Left ventricle myocardium inferior (tissue), 1 donor: ENCODE measurements around the gene CAVIN3. TPM values are rescaled to one million over a fixed set of nuclear protein-coding genes. Genes with fewer than 3 reads are reported as not detected.

Experiments used
- DNase-seq: peaks from one replicate; pipeline ENCODE4 v3.0.0-alpha.2; 2020
- H3K27ac ChIP-seq: fragments of 200-600 bp; replicated peaks from 2 replicates; pipeline ENCODE4 v1.8.0; 2021
- H3K27me3 ChIP-seq: fragments of 200-600 bp; 2 replicates; pipeline ENCODE4 v1.8.0; 2021; ENCODE audit warnings: low read depth
- H3K36me3 ChIP-seq: fragments of 200-600 bp; 2 replicates; pipeline ENCODE4 v1.8.0; 2021
- H3K4me1 ChIP-seq: fragments of 200-600 bp; 2 replicates; pipeline ENCODE4 v1.8.0; 2021
- H3K4me3 ChIP-seq: fragments of 200-600 bp; 2 replicates; pipeline ENCODE4 v1.8.0; 2021; ENCODE audit warnings: mild to moderate bottlenecking, moderate library complexity
- H3K9me3 ChIP-seq: fragments of 200-600 bp; replicated peaks from 2 replicates; pipeline ENCODE4 v1.8.0; 2021
- intact Hi-C: fragments of 100-400 bp; cut with micrococcal nuclease; formaldehyde crosslinking; loops from one replicate; pipeline ENCODE4 v1.11.0; 2022
- total RNA-seq: library from RNA; stranded (reverse); fragmentation: NEBNext Ultra II Directional; extraction: Animal tissue kit (Norgen Biotek cat#: 25700); gene quantifications from one replicate; pipeline ENCODE4 v1.2.1, GENCODE V29; 2021
- TF ChIP-seq, protein P1 (sequence below): fragments of 200-600 bp; IDR thresholded peaks from 2 replicates; pipeline ENCODE4 v1.8.0; 2021; ENCODE audit warnings: antibody characterized with exemption, mild to moderate bottlenecking, borderline replicate concordance
- donor health status: DM: no; HTN: yes; CAD: no; lungs with severe emphysema.

Gene CAVIN3
- total RNA-seq, 1 donor from 2014 or later, result 37.1 TPM

DNA sequence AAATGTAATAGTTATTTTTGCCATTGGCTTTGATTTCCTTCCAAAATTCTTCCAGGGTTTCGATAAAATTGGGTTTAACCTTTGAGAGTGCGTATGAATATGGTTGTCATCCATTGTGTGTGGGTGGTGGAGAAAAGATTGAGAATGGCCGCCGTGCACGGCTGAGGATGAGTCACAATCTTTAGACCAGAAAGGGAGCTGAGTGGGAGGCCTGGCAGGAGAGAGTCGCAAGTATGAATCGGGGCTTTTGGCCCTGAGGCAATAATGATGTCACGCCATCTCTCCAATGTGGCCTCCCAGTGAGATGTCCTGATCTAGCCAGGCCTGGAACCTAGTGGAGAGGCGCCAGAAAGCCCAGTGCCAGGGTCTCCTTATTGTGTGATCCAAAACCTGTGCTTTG lies 36.9 kb upstream of the CAVIN3 start:
- TF ChIP-seq, protein P1, sequence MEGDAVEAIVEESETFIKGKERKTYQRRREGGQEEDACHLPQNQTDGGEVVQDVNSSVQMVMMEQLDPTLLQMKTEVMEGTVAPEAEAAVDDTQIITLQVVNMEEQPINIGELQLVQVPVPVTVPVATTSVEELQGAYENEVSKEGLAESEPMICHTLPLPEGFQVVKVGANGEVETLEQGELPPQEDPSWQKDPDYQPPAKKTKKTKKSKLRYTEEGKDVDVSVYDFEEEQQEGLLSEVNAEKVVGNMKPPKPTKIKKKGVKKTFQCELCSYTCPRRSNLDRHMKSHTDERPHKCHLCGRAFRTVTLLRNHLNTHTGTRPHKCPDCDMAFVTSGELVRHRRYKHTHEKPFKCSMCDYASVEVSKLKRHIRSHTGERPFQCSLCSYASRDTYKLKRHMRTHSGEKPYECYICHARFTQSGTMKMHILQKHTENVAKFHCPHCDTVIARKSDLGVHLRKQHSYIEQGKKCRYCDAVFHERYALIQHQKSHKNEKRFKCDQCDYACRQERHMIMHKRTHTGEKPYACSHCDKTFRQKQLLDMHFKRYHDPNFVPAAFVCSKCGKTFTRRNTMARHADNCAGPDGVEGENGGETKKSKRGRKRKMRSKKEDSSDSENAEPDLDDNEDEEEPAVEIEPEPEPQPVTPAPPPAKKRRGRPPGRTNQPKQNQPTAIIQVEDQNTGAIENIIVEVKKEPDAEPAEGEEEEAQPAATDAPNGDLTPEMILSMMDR, result no peak
- Histone ChIP-seq H3K36me3 (no peaks in the 10 kb centered on the region), H3K27me3 (no peaks in the 10 kb centered on the region), H3K4me1 (peaks cover 19% of the 10 kb centered on the region), H3K27ac (peak overlapping the region; percentile 24), H3K4me3 (no peak overlapping the region), H3K9me3 (no peaks in the 10 kb centered on the region)
- DNase-seq, result peak; percentile 53
- intact Hi-C loops, result loop anchor here (10.0 kb wide), 1 partner anchor 102 kb away; the partner anchor contains the start of gene CCKBR

DNA sequence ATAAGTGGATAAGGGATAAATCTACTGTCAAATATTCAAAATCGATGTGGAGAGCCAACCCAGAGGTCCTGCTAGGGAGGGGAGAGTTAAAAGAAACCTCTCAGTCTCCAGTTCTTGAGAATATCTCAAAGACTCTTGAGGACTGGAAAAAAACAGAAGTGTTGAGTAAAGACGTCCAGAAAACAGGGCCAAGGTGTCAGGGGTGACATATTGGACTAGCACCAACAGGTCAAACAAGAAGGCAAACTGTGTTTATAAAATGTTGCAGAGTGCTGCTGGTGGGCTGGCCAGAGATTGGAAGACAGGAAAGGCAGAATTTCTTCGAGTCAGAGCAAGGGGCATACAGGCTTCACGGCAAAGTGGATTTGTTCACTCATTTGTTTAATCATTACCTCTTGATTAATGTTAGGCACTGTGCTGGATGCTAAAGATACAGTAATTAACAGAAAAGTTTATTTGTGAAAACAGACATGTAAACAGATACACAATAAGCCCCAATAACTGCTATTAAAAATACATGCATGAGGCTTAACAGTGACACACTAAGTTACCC lies 36.3 kb upstream of the CAVIN3 start:
- no peak overlapping the region for H3K27ac ChIP-seq
- no peak for DNase-seq
- intact Hi-C loops, result loop anchor here (10.0 kb wide), 1 partner anchor 102 kb away; the partner anchor contains the start of gene CCKBR
- peaks cover 15% of the 10 kb centered on the region for H3K4me1 ChIP-seq
- TF ChIP-seq, protein P1, result no peak
- no peaks in the 10 kb centered on the region for H3K36me3 ChIP-seq
- no peak overlapping the region for H3K4me3 ChIP-seq
- no peaks in the 10 kb centered on the region for H3K27me3 ChIP-seq
- H3K9me3 ChIP-seq, result no peaks in the 10 kb centered on the region

DNA sequence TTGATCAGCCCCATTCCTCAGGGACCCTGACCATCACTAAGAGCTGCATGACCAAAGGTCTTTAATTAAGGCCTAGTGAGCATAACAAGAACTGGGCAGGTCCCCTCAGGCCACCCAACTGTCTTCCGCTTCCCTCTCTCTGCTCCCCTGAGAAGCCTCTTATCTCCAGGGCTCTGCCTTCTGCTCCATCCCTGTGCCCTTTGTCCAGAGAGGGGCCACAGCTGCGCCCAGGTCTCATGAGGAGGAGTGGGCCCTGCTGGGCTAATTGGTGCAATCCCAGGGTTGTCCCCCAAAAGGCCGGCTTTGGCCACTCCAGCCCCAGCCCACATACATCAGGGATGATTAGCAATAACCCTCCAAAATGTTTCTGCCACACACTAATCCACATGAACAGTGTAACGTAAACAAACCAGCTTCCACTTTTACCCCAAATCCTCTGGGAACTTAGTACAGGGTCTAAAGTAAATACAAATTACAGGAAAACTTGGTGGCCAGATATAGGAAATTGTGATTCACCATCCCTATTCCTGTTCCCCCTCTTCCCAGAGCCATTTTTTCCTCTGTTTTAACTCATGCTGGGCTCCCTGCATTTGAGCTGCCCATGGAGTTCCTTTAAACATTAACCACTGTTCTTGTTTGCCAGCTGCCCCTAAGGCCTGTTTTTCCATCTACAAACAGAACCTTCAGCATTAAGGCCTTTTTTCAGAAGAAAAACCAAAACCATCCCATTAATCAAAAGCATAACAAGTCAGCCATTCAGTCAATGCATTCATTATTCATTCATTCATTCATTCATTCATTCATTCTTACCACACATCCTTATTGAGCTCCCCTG lies 34.6 kb upstream of the CAVIN3 start:
- intact Hi-C loops, result loop anchor here (5.0 to 10.0 kb wide), 2 partner anchors 100 to 333 kb away; partner anchors contain the start of gene CCKBR
- Histone ChIP-seq H3K4me1 (peaks cover 15% of the 10 kb centered on the region), H3K36me3 (no peaks in the 10 kb centered on the region), H3K9me3 (no peaks in the 10 kb centered on the region), H3K27me3 (no peaks in the 10 kb centered on the region), H3K4me3 (no peak overlapping the region), H3K27ac (no peak overlapping the region)
- TF ChIP-seq, protein P1, result no peak
- DNase-seq, result no peak

DNA sequence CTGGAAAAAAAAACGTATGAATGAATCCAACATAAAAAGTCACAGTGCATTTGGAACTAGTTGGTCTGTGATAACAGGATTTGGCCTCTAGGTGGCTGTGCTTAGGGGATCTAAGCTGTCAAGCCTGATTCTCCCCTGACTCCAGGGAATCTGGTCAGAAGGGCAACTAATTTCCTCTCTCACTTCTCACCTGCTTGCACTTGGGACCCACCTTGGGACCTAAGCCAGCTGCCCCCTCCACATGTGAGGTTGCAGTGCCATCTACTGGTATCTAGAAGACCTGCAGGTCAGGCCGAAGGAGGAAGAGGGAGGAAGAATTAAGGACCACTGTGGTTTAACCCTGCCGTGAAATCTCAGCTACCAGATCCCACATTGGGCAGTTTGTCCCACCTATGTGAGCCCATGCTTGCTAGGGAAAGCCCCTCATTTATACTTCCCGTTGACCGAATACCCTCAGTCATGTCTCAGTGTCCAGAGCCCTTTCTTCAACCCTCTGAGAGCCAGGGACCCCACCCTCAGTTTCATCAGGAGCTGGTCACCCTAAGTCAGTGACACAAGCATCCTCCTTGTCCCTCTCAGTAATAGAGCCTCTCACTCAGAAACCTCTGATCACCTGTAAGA lies 33.2 kb upstream of the CAVIN3 start:
- H3K4me1 ChIP-seq, result peaks cover 15% of the 10 kb centered on the region
- TF ChIP-seq, protein P1, result peak; percentile 96
- no peaks in the 10 kb centered on the region for H3K9me3 ChIP-seq
- no peaks in the 10 kb centered on the region for H3K27me3 ChIP-seq
- intact Hi-C loops, result loop anchor here (5.0 to 10.0 kb wide), 2 partner anchors 99 to 331 kb away; partner anchors contain the start of gene CCKBR
- H3K36me3 ChIP-seq, result no peaks in the 10 kb centered on the region
- no peak overlapping the region for H3K27ac ChIP-seq
- no peak overlapping the region for H3K4me3 ChIP-seq
- DNase-seq, result peak; percentile 24

DNA sequence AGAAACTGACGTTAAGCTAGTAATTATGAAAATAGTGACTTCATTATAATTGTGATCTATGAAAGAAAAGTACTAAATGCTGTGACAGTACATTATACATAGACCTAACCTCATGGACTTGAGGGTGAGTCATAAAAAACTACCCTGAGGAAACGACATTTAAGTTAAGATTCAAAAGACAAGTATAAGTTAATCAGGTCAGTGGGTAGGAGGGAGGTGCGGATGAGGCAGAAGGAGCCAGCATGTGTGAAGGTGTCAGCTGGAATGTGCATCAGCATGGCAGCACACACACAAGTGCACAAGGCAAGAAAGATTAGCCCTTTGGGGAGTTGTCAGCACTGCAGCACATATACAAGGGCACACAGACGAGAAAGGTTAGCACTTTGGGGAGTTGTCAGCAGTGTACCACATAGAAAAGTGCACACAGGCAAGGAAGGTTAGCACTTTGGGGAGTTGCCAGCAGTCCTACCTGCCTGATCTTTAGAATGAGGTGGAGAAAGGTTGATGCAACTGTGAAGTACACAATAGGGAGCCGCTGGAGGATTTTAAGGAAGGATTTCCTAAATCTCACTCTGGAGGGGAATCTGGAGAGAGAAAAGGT lies 31.6 kb upstream of the CAVIN3 start:
- DNase-seq, result no peak
- no peaks in the 10 kb centered on the region for H3K36me3 ChIP-seq
- TF ChIP-seq, protein P1, result no peak
- no peaks in the 10 kb centered on the region for H3K9me3 ChIP-seq
- no peak overlapping the region for H3K27ac ChIP-seq
- H3K4me1 ChIP-seq, result peaks cover 14% of the 10 kb centered on the region
- no peaks in the 10 kb centered on the region for H3K27me3 ChIP-seq
- intact Hi-C loops, result loop anchor here (5.0 to 10.0 kb wide), 2 partner anchors 97 to 330 kb away; partner anchors contain the start of gene CCKBR
- H3K4me3 ChIP-seq, result no peak overlapping the region
